ENCODE measurements around the gene GRM4. TPM values are rescaled to one million over a fixed set of nuclear protein-coding genes. Genes with fewer than 3 reads are reported as not detected.

The GRM4 gene
- total and polyA plus RNA-seq, 2 donors from 2014 or later: not detected

DNA sequence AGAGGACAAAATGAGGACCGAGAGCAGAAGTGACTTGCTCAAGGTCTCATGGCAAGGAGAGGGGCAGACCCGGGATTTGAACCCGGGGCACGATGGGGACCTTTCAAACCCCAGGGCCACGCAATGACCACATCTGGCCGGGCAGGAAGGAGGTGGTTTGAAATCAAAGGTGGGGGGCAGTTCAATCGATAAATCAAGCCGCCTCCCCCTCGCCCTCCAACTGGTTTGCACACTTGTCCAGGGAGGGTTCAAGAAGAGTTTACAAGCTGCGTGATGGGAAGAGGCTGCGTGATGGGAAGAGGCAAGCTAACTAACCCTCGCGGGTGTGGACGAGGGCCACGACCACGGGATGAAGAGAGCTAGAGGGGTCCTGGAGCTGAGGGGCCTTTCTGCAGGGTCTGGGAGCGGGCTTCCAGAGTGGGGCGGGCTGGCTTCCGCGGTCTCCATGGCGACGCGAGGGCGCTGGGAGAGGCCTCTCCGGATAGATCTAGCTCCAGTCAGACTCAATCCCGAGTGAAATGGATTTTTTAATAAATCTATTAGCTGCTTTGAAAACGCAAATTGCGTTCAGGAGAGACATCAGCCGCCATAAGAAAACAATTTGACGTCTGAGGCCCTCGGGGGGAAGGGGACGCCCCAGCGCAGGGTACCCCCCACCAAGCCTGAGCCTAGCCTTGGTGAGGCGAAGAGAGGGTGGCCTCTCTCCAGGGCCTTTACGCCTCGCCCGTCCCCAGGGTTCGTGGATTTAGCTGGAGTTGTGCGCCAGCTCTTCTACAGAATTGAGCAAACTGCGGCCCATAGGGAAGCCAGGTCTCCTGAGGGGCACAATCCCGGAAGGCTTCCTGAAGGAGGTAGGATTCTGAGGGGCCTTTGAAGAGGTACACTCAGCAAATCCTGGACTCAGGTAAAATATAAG is 143.9 kb downstream of the GRM4 start:
- no peaks in the 10 kb centered on the region for H3K27me3 ChIP-seq (ENCODE audit: control insufficient read depth, insufficient read depth, low read length)
- intact Hi-C loops (cut with DNase I): no loop called here
- H3K9ac ChIP-seq (ENCODE audit: low read length in 3 of 3): no peak overlapping the region
- no peaks in the 10 kb centered on the region for H3K36me3 ChIP-seq (ENCODE audit: control insufficient read depth in 2 of 3, insufficient read depth in 3 of 3, low read length in 3 of 3)
- H3K4me1 ChIP-seq (ENCODE audit: control insufficient read depth in 2 of 3, insufficient read depth in 2 of 3, low read depth in 1 of 3, low read length in 3 of 3): no peaks in the 10 kb centered on the region
- DNase-seq (peak in 1 of 5 donors; percentile 55), FAIRE-seq (no peak)
- no peak overlapping the region for H3K4me3 ChIP-seq (ENCODE audit: low read length in 3 of 3)
- no peaks in the 10 kb centered on the region for H3K9me3 ChIP-seq (ENCODE audit: control insufficient read depth in 2 of 3, insufficient read depth in 1 of 3, low read length in 3 of 3)
- TF ChIP-seq, protein P1, sequence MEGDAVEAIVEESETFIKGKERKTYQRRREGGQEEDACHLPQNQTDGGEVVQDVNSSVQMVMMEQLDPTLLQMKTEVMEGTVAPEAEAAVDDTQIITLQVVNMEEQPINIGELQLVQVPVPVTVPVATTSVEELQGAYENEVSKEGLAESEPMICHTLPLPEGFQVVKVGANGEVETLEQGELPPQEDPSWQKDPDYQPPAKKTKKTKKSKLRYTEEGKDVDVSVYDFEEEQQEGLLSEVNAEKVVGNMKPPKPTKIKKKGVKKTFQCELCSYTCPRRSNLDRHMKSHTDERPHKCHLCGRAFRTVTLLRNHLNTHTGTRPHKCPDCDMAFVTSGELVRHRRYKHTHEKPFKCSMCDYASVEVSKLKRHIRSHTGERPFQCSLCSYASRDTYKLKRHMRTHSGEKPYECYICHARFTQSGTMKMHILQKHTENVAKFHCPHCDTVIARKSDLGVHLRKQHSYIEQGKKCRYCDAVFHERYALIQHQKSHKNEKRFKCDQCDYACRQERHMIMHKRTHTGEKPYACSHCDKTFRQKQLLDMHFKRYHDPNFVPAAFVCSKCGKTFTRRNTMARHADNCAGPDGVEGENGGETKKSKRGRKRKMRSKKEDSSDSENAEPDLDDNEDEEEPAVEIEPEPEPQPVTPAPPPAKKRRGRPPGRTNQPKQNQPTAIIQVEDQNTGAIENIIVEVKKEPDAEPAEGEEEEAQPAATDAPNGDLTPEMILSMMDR (IDR thresholded peaks at IDR 0.05; ENCODE audit: borderline replicate concordance, extremely low read depth, insufficient read depth): no peak
- H3K27ac ChIP-seq (ENCODE audit: low read depth in 2 of 2, low read length in 2 of 2): no peak overlapping the region

DNA sequence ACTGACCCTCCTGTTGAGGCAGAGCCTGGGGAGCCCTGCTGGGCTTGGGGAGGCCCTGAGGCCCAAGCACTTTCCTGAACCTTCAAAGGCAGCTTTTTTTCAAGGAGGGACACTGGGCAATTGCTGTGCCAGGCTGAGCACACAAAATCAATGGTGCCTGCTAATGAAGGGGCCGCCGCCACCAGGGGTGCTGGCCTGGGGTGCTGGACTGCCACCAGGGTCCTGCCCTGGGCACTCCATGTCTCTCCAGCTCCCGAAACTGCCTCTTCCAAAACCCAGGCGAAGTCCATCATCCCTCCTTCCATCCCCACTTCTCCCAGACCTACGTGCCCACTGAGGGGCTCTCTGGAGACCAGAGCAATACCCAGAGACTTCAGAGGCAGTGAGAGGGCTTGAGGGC is 145.6 kb downstream of the GRM4 start:
- intact Hi-C loops (cut with DNase I): no loop called here
- H3K27ac ChIP-seq (ENCODE audit: low read depth in 2 of 2, low read length in 2 of 2): no peak overlapping the region
- FAIRE-seq (no peak), DNase-seq (peak in 1 of 5 donors; percentile 35)
- no peak overlapping the region for H3K9ac ChIP-seq (ENCODE audit: low read length in 3 of 3)
- TF ChIP-seq, protein P1 (IDR thresholded peaks at IDR 0.05; ENCODE audit: borderline replicate concordance, extremely low read depth, insufficient read depth): no peak
- peaks cover 0 to 4% (median 0%) of the 10 kb centered on the region in 3 donors for H3K9me3 ChIP-seq (ENCODE audit: control insufficient read depth in 2 of 3, insufficient read depth in 1 of 3, low read length in 3 of 3)
- H3K4me3 ChIP-seq (ENCODE audit: low read length in 3 of 3): no peak overlapping the region
- H3K4me1 ChIP-seq (ENCODE audit: control insufficient read depth in 2 of 3, insufficient read depth in 2 of 3, low read depth in 1 of 3, low read length in 3 of 3): no peaks in the 10 kb centered on the region
- no peaks in the 10 kb centered on the region for H3K27me3 ChIP-seq (ENCODE audit: control insufficient read depth, insufficient read depth, low read length)
- no peaks in the 10 kb centered on the region for H3K36me3 ChIP-seq (ENCODE audit: control insufficient read depth in 2 of 3, insufficient read depth in 3 of 3, low read length in 3 of 3)

DNA sequence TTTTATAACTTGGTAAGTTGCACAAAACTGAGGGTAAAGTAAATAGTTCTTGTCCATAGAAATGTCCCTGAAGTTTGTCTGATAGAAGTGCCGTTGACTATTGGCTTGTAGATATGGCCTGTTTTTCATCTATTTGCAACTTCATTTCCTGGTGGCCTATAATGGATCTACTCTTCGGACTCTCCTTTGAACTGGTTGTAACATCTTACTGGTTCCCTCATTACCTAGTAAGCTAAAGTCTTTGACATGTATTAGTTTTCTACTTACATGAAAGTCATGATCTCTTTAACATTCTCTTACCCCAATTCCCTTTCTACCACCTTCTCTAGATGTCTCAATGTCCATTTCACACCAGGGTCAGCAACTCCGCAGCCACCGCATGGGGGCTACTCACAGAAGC is 146.3 kb downstream of the GRM4 start:
- FAIRE-seq: no peak
- Histone ChIP-seq H3K36me3 (ENCODE audit: control insufficient read depth in 2 of 3, insufficient read depth in 3 of 3, low read length in 3 of 3) (no peaks in the 10 kb centered on the region), H3K4me3 (ENCODE audit: low read length in 3 of 3) (no peak overlapping the region), H3K4me1 (ENCODE audit: control insufficient read depth in 2 of 3, insufficient read depth in 2 of 3, low read depth in 1 of 3, low read length in 3 of 3) (no peaks in the 10 kb centered on the region), H3K9me3 (ENCODE audit: control insufficient read depth in 2 of 3, insufficient read depth in 1 of 3, low read length in 3 of 3) (peaks cover 0 to 4% (median 0%) of the 10 kb centered on the region in 3 donors), H3K9ac (ENCODE audit: low read length in 3 of 3) (no peak overlapping the region), H3K27me3 (ENCODE audit: control insufficient read depth, insufficient read depth, low read length) (no peaks in the 10 kb centered on the region), H3K27ac (ENCODE audit: low read depth in 2 of 2, low read length in 2 of 2) (no peak overlapping the region)
- intact Hi-C loops (cut with DNase I): no loop called here
- TF ChIP-seq, protein P1 (IDR thresholded peaks at IDR 0.05; ENCODE audit: borderline replicate concordance, extremely low read depth, insufficient read depth): no peak
- peak in 1 of 5 donors; percentile 19 for DNase-seq
